ENCODE data around the gene RASGRP4. TPM values are rescaled to one million over a fixed set of nuclear protein-coding genes. Genes with fewer than 3 reads are reported as not detected.

RASGRP4 gene
- total RNA-seq, 1 experiment from 2014 or later, result not detected

GRCh38 chr19:38467541-38468525 is 41.8 kb upstream of the RASGRP4 start:
- H3K27me3 ChIP-seq (ENCODE audit: control insufficient read depth, insufficient read depth, low read length), result no peaks in the 10 kb centered on the region
- in situ Hi-C loops (cut with HindIII; ENCODE audit: low pct_unique_long_range_greater_than_20kb, low sequenced_read_pairs) (no loop called here), intact Hi-C loops (cut with micrococcal nuclease; ENCODE audit: unreplicated experiment) (no loop called here)
- no peaks in the 10 kb centered on the region for H3K9me3 ChIP-seq (ENCODE audit: control insufficient read depth, insufficient read depth, low read depth, low read length)
- POLR2A ChIA-PET, result no interaction called here
- no peaks in the 10 kb centered on the region for H3K4me1 ChIP-seq (ENCODE audit: control insufficient read depth, insufficient read depth, low read length)
- DNase-seq (ENCODE audit: low read depth, low spot score) (no peak), ATAC-seq (no peak)
- H3K27ac ChIP-seq (ENCODE audit: low read length), result no peak overlapping the region
- H3K4me3 ChIP-seq (ENCODE audit: low read depth in 2 of 2, low read length in 2 of 2), result no peak overlapping the region
- no peaks in the 10 kb centered on the region for H3K36me3 ChIP-seq (ENCODE audit: control insufficient read depth, insufficient read depth, low read length)
- TF ChIP-seq REST (IDR thresholded peaks at IDR 0.05; ENCODE audit: insufficient read depth in 1 of 2, low read depth in 2 of 2, low read length in 1 of 2), result no peak
- no peak for TF ChIP-seq CTCF (IDR thresholded peaks at IDR 0.05)
- no peak for TF ChIP-seq POLR2AphosphoS5 (IDR thresholded peaks at IDR 0.05; ENCODE audit: low read depth, low read length)
- no peak for TF ChIP-seq TCF7L2 (IDR thresholded peaks at IDR 0.05; ENCODE audit: low read depth, low read length)
- no peak for TF ChIP-seq SIN3A (IDR thresholded peaks at IDR 0.05; ENCODE audit: borderline replicate concordance, insufficient read depth, low read depth, low read length)
- BruUV-seq (replicated peaks), result no TSS peak
- CTCF ChIA-PET, result no interaction called here

GRCh38 chr19:38466050-38466449 is 40.0 kb upstream of the RASGRP4 start:
- TF ChIP-seq SIN3A (IDR thresholded peaks at IDR 0.05; ENCODE audit: borderline replicate concordance, insufficient read depth, low read depth, low read length) (no peak), REST (IDR thresholded peaks at IDR 0.05; ENCODE audit: insufficient read depth in 1 of 2, low read depth in 2 of 2, low read length in 1 of 2) (no peak), POLR2AphosphoS5 (IDR thresholded peaks at IDR 0.05; ENCODE audit: low read depth, low read length) (no peak), CTCF (IDR thresholded peaks at IDR 0.05) (no peak), TCF7L2 (IDR thresholded peaks at IDR 0.05; ENCODE audit: low read depth, low read length) (no peak)
- ATAC-seq, result 0 out of 2 replicates have a peak, but pooled peaks have one; percentile 49
- Histone ChIP-seq H3K4me1 (ENCODE audit: control insufficient read depth, insufficient read depth, low read length) (no peaks in the 10 kb centered on the region), H3K9me3 (ENCODE audit: control insufficient read depth, insufficient read depth, low read depth, low read length) (no peaks in the 10 kb centered on the region), H3K27ac (ENCODE audit: low read length) (no peak overlapping the region), H3K27me3 (ENCODE audit: control insufficient read depth, insufficient read depth, low read length) (no peaks in the 10 kb centered on the region), H3K4me3 (ENCODE audit: low read depth in 2 of 2, low read length in 2 of 2) (no peak overlapping the region), H3K36me3 (ENCODE audit: control insufficient read depth, insufficient read depth, low read length) (no peaks in the 10 kb centered on the region)
- intact Hi-C loops (cut with micrococcal nuclease; ENCODE audit: unreplicated experiment), result no loop called here
- no TSS peak for BruUV-seq (replicated peaks)
- no peak for DNase-seq (ENCODE audit: low read depth, low spot score)
- ChIA-PET CTCF (no interaction called here), POLR2A (no interaction called here)
- in situ Hi-C loops (cut with HindIII; ENCODE audit: low pct_unique_long_range_greater_than_20kb, low sequenced_read_pairs), result no loop called here
